HG03135 (cell line): ENCODE data around the gene SLC22A4.

Source experiments
- ATAC-seq: cut with Tn5 transposase; IDR thresholded peaks from one replicate; pipeline ENCODE4 v1.9.1; 2021; ENCODE audit warnings: mild to moderate bottlenecking, moderate library complexity; ENCODE audit not compliant: unreplicated experiment

The SLC22A4 gene

DNA sequence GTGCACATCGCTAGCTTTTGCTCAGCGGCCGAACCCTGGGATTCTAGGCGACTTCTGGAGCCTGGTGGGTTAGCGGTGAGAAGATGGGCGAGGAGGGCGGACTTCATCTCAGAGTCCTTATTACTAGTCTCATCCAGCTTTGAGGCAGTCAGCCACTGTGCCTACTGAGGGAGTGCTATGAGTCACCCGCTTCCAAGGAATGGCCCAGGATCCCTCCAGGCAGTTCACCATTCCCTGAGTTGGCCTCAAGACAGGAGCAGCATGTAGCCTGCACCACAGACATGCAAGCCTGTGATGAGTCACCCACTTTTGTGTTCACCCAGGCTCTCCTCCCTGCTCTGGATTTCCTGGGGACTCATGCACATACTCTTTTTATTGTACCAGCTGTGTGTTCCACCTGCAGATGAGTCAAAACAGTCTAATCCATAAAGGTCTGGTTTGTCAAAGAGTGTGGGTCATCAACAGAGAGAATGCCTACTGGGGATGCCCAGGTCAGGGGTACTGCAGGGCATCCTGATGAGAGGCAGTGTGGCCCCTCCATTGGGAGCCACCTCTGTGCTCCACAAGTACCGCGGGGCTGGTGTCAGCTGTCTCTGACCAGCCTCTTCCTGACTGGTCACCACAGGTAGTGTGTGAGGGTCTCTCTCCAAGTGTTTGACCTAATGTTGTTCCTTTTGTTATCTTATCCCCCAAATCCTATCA is 95.5 kb downstream of the SLC22A4 start:
- no peak for ATAC-seq

DNA sequence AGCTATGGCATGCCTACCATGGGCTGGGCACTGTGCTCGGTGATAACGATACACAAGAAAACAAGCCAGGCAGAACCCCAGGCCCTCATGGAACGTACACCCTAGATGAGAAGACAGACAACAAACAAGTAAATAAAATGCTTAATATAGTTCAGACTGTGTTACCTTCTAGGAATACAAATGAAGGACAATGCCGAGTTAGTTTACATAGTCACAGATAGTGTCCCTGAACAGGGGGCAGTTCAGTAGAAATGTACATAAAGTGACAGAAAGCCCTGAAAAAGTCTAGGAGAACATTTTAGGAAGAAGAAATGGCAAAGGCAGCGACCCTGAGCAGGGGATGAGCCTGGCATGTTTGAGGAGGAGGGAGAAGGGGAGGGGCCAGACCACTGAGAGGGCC is 97.1 kb downstream of the SLC22A4 start:
- ATAC-seq = no peak

DNA sequence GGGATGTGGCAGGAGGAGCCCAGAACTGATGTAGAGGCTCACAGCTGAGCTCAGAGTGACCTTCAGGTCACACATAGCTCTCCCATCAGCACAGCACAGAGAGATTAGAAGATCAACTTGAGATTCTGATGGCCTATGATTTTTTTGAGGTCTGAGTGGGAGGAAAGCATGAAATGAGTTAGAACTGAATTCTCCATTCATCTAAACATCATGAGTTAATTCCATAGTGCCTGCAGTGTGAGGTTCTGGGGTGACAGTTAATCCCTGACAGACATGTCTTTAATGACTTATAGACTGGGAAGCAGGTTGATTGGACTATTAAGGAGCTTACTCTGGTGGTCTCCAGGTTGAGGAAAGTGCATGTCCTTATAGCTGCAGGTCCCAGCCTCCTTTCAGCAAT is 97.7 kb downstream of the SLC22A4 start:
- no peak for ATAC-seq

DNA sequence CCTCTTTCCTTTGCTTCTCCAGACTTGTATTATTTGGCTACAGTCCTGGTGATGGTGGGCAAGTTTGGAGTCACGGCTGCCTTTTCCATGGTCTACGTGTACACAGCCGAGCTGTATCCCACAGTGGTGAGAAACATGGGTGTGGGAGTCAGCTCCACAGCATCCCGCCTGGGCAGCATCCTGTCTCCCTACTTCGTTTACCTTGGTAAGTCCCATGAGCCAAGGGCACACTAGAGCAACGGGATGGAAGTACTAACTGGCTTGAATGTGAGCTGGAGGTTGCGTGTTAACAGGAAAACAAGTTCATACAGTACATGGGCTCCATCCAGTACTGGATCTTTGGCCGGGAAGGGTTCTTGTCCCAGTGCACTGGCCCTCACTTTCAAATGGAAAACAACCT is 98.2 kb downstream of the SLC22A4 start:
- ATAC-seq = no peak

DNA sequence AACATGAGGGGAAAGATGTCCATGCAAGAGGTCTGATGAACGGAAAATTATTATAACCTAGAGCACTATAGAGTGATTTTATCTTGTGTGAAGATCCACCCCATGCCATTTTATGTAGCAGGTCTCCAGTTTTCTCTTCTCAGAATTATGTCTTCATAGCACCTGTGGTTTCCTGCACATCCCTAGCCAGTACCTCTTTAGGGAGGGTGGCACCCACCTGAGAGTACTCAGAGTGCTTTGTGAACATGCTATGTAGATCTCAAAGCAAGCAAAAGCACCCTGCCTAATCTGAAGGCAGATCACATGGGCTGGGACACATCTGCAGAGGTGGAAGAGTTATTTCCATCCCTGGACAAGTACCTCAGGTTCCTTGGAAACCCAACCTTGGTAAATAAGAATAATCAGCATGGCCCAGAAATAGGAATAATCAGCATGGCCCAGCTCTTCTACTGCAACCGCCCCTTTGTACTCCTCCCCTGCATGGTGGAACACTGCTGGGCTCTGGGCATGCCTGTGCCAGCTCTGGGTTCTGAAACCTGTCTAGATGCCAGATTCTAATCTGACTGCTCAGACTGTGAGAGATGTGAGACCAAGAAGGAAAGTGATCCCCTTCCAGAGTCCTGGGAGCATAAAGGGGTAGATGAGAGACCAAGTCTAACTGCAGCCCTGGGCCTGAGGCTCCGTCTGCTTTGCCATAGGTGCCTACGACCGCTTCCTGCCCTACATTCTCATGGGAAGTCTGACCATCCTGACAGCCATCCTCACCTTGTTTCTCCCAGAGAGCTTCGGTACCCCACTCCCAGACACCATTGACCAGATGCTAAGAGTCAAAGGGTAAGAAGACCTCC is 99.0 kb downstream of the SLC22A4 start:
- ATAC-seq = no peak
